HG03039 (cell line): ENCODE data around the gene DCAKD.
"Not testable (repeated sequence)": the region's sequence is repeated elsewhere in the genome, so short reads cannot be mapped to it uniquely, and the experiment has no call there.

ENCODE experiments used
- ATAC-seq: cut with Tn5 transposase; IDR thresholded peaks from one replicate; pipeline ENCODE4 v1.9.1; 2021; ENCODE audit warnings: mild to moderate bottlenecking, moderate library complexity; ENCODE audit not compliant: unreplicated experiment

Gene DCAKD

GRCh38 chr17:45070001-45070400, 18.6 kb upstream of the DCAKD start:
- ATAC-seq: no peak

GRCh38 chr17:45067637-45068036, 16.2 kb upstream of the DCAKD start:
- ATAC-seq: no peak

GRCh38 chr17:45063198-45063597, 11.8 kb upstream of the DCAKD start:
- ATAC-seq: no peak

- no peak for ATAC-seq
Observed at GRCh38 chr17:45061606-45062205, 10.3 kb upstream of the DCAKD start.

GRCh38 chr17:45060797-45061605, 9.6 kb upstream of the DCAKD start, which contains the start of gene NMT1:
NMT1 (plus strand) TSS chr17:45061317; CDS start chr17:45061330, 13 bp downstream.
- ATAC-seq: peak; percentile 88

- ATAC-seq: no peak
Observed at GRCh38 chr17:45060382-45060796, 9.0 kb upstream of the DCAKD start.

GRCh38 chr17:45052052-45052772, 780 bp upstream of the DCAKD start:
- ATAC-seq: no peak

- not testable (repeated sequence) for ATAC-seq
Observed at GRCh38 chr17:45051720-45052051, 254 bp upstream of the DCAKD start.

- no peak for ATAC-seq
Observed at GRCh38 chr17:45050481-45051059, 862 bp downstream of the DCAKD start.

GRCh38 chr17:45048795-45049563, 2.5 kb downstream of the DCAKD start:
- no peak for ATAC-seq

GRCh38 chr17:45046537-45047125, 4.8 kb downstream of the DCAKD start:
- ATAC-seq: no peak

- ATAC-seq: no peak
Observed at GRCh38 chr17:45043813-45044540, 7.5 kb downstream of the DCAKD start.

- ATAC-seq: no peak
Observed at GRCh38 chr17:45042346-45043120, 8.9 kb downstream of the DCAKD start.

- ATAC-seq: no peak
Observed at GRCh38 chr17:45040459-45040858, 11.0 kb downstream of the DCAKD start.

GRCh38 chr17:45038728-45039634, 12.5 kb downstream of the DCAKD start:
- no peak for ATAC-seq

GRCh38 chr17:45036691-45037090, 14.7 kb downstream of the DCAKD start:
- ATAC-seq: no peak

GRCh38 chr17:45035848-45036247, 15.6 kb downstream of the DCAKD start:
- ATAC-seq: no peak

- ATAC-seq: no peak
Observed at GRCh38 chr17:45034599-45034998, 16.8 kb downstream of the DCAKD start.
